Measurements from ENCODE around the gene PCSK5.
A peak's percentile ranks its signal among the peaks of the same experiment; 100 is the strongest.

The PCSK5 gene

DNA sequence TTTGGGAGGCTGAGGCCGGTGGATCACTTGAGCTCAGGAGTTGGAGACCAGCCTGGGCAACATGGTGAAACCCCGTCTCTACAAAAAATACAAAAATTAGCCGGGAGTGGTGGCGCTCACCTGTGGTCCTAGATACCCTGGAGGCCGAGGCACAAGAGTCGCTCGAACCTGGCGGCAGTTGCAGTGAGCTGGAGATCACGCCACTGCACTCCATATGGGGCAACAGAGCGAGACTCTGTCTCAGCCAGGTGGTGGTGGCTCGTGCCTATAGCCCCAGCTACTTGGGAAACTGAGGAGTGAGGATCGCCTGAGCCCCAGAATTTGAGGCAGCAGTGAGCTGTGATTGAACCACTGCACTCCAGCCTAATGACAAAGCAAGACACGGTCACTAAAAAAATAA lies 506.1 kb downstream of the PCSK5 start:
- Histone ChIP-seq H3K27me3 (replicated peaks) (no peaks in the 10 kb centered on the region), H3K27ac (no peak overlapping the region), H3K36me3 (replicated peaks) (no peaks in the 10 kb centered on the region), H3K4me3 (ENCODE audit: low read depth, low read length) (no peak overlapping the region)
- DNase-seq: no peak
- TF ChIP-seq, protein P1, sequence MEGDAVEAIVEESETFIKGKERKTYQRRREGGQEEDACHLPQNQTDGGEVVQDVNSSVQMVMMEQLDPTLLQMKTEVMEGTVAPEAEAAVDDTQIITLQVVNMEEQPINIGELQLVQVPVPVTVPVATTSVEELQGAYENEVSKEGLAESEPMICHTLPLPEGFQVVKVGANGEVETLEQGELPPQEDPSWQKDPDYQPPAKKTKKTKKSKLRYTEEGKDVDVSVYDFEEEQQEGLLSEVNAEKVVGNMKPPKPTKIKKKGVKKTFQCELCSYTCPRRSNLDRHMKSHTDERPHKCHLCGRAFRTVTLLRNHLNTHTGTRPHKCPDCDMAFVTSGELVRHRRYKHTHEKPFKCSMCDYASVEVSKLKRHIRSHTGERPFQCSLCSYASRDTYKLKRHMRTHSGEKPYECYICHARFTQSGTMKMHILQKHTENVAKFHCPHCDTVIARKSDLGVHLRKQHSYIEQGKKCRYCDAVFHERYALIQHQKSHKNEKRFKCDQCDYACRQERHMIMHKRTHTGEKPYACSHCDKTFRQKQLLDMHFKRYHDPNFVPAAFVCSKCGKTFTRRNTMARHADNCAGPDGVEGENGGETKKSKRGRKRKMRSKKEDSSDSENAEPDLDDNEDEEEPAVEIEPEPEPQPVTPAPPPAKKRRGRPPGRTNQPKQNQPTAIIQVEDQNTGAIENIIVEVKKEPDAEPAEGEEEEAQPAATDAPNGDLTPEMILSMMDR (IDR thresholded peaks at IDR 0.05; ENCODE audit: low read depth, low read length, missing control alignments): no peak
- in situ Hi-C loops (cut with HindIII; ENCODE audit: low pct_ligation_motif_present, low sequenced_read_pairs): no loop called here

DNA sequence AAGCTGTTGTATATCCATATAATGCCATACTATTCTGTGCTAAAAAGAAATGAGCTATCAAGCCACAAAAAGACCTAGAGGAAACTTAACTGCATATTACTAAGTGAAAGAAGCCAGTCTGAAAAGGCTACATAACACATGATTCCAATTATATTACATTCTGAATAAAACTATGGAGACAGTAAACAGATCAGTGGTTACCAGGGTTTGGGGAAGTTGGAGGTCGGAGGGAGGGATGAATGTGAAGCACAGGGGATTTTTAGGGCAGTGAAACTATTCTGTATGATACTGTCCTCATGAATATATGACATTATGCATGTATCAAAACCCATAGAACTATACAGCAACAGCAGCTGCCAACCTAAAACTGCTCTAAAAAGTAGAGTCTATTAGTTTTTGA lies 509.4 kb downstream of the PCSK5 start:
- H3K36me3 ChIP-seq (replicated peaks): no peaks in the 10 kb centered on the region
- no peak overlapping the region for H3K27ac ChIP-seq
- TF ChIP-seq, protein P1 (IDR thresholded peaks at IDR 0.05; ENCODE audit: low read depth, low read length, missing control alignments): no peak
- no peak overlapping the region for H3K4me3 ChIP-seq (ENCODE audit: low read depth, low read length)
- in situ Hi-C loops (cut with HindIII; ENCODE audit: low pct_ligation_motif_present, low sequenced_read_pairs): no loop called here
- H3K27me3 ChIP-seq (replicated peaks): no peaks in the 10 kb centered on the region
- DNase-seq: no peak

DNA sequence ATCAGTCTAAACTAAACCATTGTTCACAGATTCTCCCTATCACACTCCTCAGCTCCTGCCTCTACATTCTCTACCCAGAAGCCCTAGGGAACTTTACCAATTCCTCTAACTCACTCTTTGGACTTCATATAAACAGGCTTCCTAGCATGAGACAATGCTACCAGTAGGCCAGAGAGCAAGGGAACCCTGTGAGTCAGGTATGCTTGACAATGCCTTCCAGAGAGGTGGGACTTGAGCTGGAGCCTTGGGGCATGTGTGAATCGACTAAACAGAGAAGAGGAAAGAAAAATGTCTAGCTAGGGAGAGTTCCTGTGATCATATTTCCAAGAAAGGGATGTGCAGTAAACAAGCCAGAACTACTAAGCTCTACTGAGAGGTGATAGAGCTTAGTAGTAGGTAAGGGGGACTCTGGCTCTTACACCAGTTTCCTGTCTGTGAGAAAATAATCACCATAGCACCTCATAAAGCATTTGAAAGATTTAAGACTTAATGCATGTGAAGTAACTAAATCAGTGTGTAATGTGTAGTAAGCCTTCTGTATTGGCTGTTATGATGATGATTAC lies 510.1 kb downstream of the PCSK5 start:
- DNase-seq: no peak
- no peaks in the 10 kb centered on the region for H3K36me3 ChIP-seq (replicated peaks)

DNA sequence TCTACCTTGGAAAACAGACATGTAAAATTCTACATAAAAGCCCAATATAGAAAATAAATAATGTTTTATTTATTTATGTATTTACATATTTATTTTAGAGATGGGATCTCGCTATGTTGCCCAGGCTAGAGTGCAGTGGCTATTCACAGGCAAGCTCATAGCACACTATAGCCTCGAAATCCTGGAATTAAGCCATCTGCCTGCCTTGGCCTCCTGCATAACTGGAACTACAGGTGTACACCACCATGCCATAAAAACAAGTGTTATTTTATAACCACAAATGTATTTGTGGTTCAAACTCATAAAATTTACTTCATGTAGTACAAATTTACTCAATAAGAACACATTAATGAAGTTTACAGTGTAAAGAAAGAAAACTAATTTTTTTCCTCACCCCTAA lies 510.7 kb downstream of the PCSK5 start:
- no peak for DNase-seq
- TF ChIP-seq, protein P1 (IDR thresholded peaks at IDR 0.05; ENCODE audit: low read depth, low read length, missing control alignments): no peak
- Histone ChIP-seq H3K27ac (no peak overlapping the region), H3K4me3 (ENCODE audit: low read depth, low read length) (no peak overlapping the region), H3K27me3 (replicated peaks) (no peaks in the 10 kb centered on the region), H3K36me3 (replicated peaks) (no peaks in the 10 kb centered on the region)
- in situ Hi-C loops (cut with HindIII; ENCODE audit: low pct_ligation_motif_present, low sequenced_read_pairs): no loop called here

More for the DNA sequence above, 510.1 kb downstream of the PCSK5 start:
- no peaks in the 10 kb centered on the region for H3K27me3 ChIP-seq (replicated peaks)
- in situ Hi-C loops (cut with HindIII; ENCODE audit: low pct_ligation_motif_present, low sequenced_read_pairs): no loop called here
- TF ChIP-seq, protein P1 (IDR thresholded peaks at IDR 0.05; ENCODE audit: low read depth, low read length, missing control alignments): no peak
- H3K27ac ChIP-seq: no peak overlapping the region
- H3K4me3 ChIP-seq (ENCODE audit: low read depth, low read length): no peak overlapping the region

DNA sequence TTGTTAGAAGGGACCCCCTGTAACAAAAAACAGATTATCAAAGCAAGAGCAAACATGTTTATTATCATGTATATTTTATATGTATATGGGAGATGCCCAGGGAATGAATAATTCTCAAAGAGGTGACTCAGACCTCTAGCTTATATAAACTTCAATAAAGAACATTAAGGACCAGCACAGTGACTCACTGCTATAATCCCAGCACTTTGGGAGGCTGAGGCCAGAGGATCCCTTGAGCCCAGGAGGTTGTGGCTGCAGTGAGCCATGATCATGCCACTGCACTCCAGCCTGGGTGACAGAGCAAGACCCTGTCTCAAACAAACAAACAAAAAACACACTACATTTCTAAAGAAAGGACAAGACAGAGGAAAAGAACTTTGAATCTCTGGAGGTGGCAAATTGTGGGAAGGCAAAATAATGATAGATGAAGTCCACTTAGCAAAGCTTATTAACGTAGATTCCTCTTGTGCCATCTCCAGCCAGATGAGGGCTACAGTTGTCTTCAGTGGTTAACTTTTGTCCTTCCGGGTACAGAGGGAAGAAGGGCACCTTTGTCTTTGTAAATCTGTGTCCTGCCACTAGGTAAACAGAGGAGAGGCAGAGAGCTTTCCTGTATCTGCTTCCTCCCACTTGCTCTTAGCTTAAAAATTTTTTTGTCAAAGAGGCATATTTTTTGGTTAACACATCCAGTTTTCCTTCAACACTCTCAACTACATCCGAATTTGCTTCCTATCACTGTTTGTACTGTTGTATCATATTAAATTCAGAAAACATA lies 511.3 kb downstream of the PCSK5 start:
- TF ChIP-seq, protein P1 (IDR thresholded peaks at IDR 0.05; ENCODE audit: low read depth, low read length, missing control alignments): no peak
- in situ Hi-C loops (cut with HindIII; ENCODE audit: low pct_ligation_motif_present, low sequenced_read_pairs): no loop called here
- DNase-seq: peak; percentile 13

More for the DNA sequence above, 511.3 kb downstream of the PCSK5 start:
- Histone ChIP-seq H3K36me3 (replicated peaks) (no peaks in the 10 kb centered on the region), H3K27ac (no peak overlapping the region), H3K4me3 (ENCODE audit: low read depth, low read length) (no peak overlapping the region), H3K27me3 (replicated peaks) (no peaks in the 10 kb centered on the region)
